GM21723 (cell line): Measurements from ENCODE around the gene RWDD1.
A peak's percentile ranks its signal among the peaks of the same experiment; 100 is the strongest.
"Not testable (repeated sequence)": the region's sequence is repeated elsewhere in the genome, so short reads cannot be mapped to it uniquely, and the experiment has no call there.

Experiments
- ATAC-seq: cut with Tn5 transposase; IDR thresholded peaks from one replicate; pipeline ENCODE4 v1.9.1; 2021; ENCODE audit warnings: mild to moderate bottlenecking, moderate library complexity; ENCODE audit not compliant: unreplicated experiment

RWDD1 gene

DNA sequence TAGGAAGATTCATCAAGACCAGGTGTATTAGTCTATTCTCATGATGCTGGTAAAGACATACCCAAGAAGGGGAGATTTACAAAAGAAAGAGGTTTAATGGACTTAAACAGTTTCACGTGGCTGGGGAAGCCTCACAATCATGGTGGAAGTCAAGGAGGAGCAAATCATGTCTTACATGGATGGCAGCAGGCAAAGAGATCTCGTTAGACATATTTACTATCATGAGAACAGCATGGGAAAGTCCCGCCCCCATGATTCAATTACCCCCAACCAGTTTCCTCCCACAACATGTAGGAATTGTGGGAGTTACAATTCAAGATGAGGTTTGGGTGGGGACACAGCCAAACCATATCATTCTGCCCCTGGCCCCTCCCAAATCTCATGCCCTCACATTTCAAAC lies 32.6 kb downstream of the RWDD1 start:
- ATAC-seq = not testable (repeated sequence)

- not testable (repeated sequence) for ATAC-seq
These were observed 33.6 kb downstream of the RWDD1 start for GRCh38 chr6:116604868-116605267.

- ATAC-seq = no peak
These were observed 34.6 kb downstream of the RWDD1 start for GRCh38 chr6:116605935-116606334.

GRCh38 chr6:116611056-116611455 lies 39.8 kb downstream of the RWDD1 start:
- no peak for ATAC-seq

- peak; percentile 100 for ATAC-seq
These were observed 44.8 kb downstream of the RWDD1 start, which contains the start of gene RSPH4A for GRCh38 chr6:116615937-116616736. RSPH4A (plus strand) TSS chr6:116616479; CDS start chr6:116616624, 145 bp downstream.

DNA sequence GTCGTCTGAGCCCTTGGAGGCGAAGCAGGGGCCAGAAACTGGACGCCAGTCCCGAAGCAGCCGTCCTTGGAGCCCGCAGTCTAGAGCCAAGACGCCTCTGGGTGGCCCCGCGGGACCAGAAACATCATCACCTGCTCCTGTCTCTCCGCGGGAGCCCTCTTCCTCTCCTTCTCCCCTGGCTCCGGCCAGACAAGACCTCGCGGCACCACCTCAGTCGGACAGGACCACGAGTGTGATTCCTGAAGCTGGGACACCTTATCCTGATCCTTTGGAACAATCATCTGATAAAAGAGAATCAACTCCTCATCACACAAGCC lies 45.4 kb downstream of the RWDD1 start:
- ATAC-seq = peak; percentile 36

GRCh38 chr6:116624036-116624805 lies 52.9 kb downstream of the RWDD1 start:
- ATAC-seq = no peak

DNA sequence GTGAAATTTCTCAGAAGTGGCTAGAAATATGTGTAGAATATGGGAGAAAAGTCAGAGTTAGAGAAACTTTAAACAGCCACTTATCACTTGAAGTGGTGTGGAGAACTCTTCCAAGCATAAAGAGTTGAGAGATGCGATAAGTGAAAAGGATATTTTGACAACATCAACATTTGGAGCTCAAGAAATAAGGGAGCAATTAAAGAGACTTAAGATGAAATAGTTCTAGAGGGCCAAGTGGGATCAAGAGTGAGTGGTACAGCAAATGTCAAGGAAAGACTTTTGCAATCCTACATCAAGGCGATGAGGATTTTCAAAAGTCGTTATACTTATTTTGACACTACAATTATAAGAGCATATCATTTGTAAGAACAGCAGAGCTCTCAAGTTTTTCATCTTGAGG lies 54.6 kb downstream of the RWDD1 start:
- no peak for ATAC-seq

- no peak for ATAC-seq
These were observed 58.3 kb downstream of the RWDD1 start for GRCh38 chr6:116629563-116629981.

DNA sequence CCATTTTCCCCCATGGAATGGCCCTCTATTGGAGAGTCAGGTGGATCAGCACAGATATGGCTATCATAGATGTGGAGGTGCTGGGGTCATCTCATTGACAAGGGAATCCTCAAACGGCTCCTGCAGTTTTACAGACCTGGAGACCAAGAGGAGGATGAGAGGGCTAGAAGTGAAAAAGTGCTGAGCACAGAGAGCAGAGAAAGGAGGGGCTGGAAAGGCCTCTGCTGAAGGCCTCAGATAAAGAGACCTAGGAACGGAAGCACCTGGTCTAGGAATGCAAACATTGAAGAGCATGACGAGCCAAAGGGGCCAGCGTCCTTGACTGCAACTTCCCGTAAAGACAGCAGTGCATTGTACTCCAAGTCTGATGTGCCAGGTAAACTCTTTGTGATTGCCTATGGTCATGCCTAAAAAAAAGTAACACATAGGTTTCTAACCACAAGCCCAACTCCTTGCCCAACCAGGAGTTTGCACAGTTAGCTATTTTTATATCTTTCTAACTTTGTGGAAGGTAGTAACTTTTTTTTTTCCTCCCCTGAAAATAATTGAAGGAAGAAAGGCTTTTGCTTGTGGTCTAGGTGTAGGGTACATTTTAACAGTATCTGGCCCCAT lies 60.2 kb downstream of the RWDD1 start:
- ATAC-seq = peak; percentile 47

- ATAC-seq = peak; percentile 44
These were observed 62.4 kb downstream of the RWDD1 start for GRCh38 chr6:116633685-116634084.
